Panc1 (cell line): ENCODE data around the gene ADAMTS2. TPM values are rescaled to one million over a fixed set of nuclear protein-coding genes. Genes with fewer than 3 reads are reported as not detected.

Experiments used
- ATAC-seq: fragments of 200-7000 bp; cut with Tn5 transposase; 2 replicates; pipeline ENCODE4 v1.9.1; 2020; ENCODE audit warnings: mild to moderate bottlenecking, moderate library complexity
- BruUV-seq: library from RNA; stranded (reverse); fragments of 400-500 nt; replicated peaks from 2 replicates; lab custom pipeline; 2021; lab: Mats Ljungman, UMichigan
- CTCF ChIA-PET: fragments of 300-600 bp; sonication (Branson Sonifier 250); formaldehyde crosslinking; loops from one replicate; lab custom pipeline; 2022; ENCODE audit warnings: antibody characterized with exemption; lab: Charles Lee
- POLR2A ChIA-PET: fragments of 300-600 bp; sonication (Branson Sonifier 250); formaldehyde crosslinking; loops from one replicate; lab custom pipeline; 2022; ENCODE audit warnings: antibody characterized with exemption; lab: Charles Lee
- DNase-seq: peaks from one replicate; pipeline ENCODE4 v3.0.0-alpha.2; 2010; ENCODE audit warnings: low read depth, low spot score
- H3K27ac ChIP-seq: 2 replicates; pipeline ENCODE4 v1.5.1; 2011; ENCODE audit warnings: mild to moderate bottlenecking, low read length, inconsistent platforms
- H3K27me3 ChIP-seq: fragments of 200-500 bp; sonication (Bioruptor generic); 2 replicates; pipeline ENCODE4 v1.6.0; 2014; ENCODE audit warnings: low read length, inconsistent platforms; ENCODE audit not compliant: control insufficient read depth, insufficient read depth
- H3K36me3 ChIP-seq: fragments of 200-500 bp; sonication (Bioruptor generic); 2 replicates; pipeline ENCODE4 v1.5.1; 2014; ENCODE audit warnings: inconsistent platforms, mild to moderate bottlenecking, low read length, moderate library complexity; ENCODE audit not compliant: control insufficient read depth, insufficient read depth
- H3K4me1 ChIP-seq: 2 replicates; pipeline ENCODE4 v1.5.1; 2011; ENCODE audit warnings: inconsistent platforms, mild to moderate bottlenecking, low read length, moderate library complexity; ENCODE audit not compliant: control insufficient read depth, insufficient read depth
- H3K4me3 ChIP-seq, 2 experiments: 2 replicates each; pipeline ENCODE4 v1.5.1; 2011 to 2012; ENCODE audit warnings: low read depth in 2 of 2, low read length in 2 of 2, mild to moderate bottlenecking in 2 of 2, inconsistent platforms in 1 of 2, moderate library complexity in 1 of 2
- H3K9me3 ChIP-seq: fragments of 200-500 bp; sonication (Bioruptor generic); 2 replicates; pipeline ENCODE4 v1.5.1; 2014; ENCODE audit warnings: low read depth, mild to moderate bottlenecking, inconsistent platforms, low read length, moderate library complexity; ENCODE audit not compliant: control insufficient read depth, insufficient read depth
- SIN3A ChIP-seq: IDR thresholded peaks from 2 replicates; pipeline ENCODE4 v1.6.1; 2012; ENCODE audit warnings: low read depth, mild to moderate bottlenecking, low read length, moderate library complexity, borderline replicate concordance; ENCODE audit not compliant: insufficient read depth
- TCF7L2 ChIP-seq: IDR thresholded peaks from 2 replicates; pipeline ENCODE4 v1.6.1; 2011; ENCODE audit warnings: mild to moderate bottlenecking, low read depth, low read length, inconsistent platforms
- in situ Hi-C: cut with HindIII; loops from 2 replicates; pipeline ENCODE4 v1.10.0; 2016; ENCODE audit warnings: low sequenced_read_pairs, low pct_unique_long_range_greater_than_20kb
- intact Hi-C: fragments of 100-400 bp; cut with micrococcal nuclease; formaldehyde crosslinking; loops from one replicate; pipeline ENCODE4 v1.10.0; 2022; ENCODE audit not compliant: unreplicated experiment
- total RNA-seq: library from RNA; stranded (reverse); gene quantifications from one replicate; pipeline ENCODE4 v1.2.1, GENCODE V29; 2021; ENCODE audit not compliant: unreplicated experiment
- TF ChIP-seq, protein P1 (sequence below), 2 experiments: IDR thresholded peaks; 2 replicates each; pipeline ENCODE4 v1.6.1; 2011 to 2012; ENCODE audit warnings: low read depth in 2 of 2, control low read depth in 1 of 2, low read length in 1 of 2, mild to moderate bottlenecking in 1 of 2, moderate library complexity in 1 of 2; ENCODE audit not compliant: insufficient read depth in 1 of 2
- TF ChIP-seq, protein P2 (sequence below): fragments of 450-650 bp; IDR thresholded peaks from 2 replicates; pipeline ENCODE4 v1.5.1; 2017; ENCODE audit warnings: mild to moderate bottlenecking

ADAMTS2 gene
- total RNA-seq, 1 experiment from 2014 or later: 0.13 TPM

DNA sequence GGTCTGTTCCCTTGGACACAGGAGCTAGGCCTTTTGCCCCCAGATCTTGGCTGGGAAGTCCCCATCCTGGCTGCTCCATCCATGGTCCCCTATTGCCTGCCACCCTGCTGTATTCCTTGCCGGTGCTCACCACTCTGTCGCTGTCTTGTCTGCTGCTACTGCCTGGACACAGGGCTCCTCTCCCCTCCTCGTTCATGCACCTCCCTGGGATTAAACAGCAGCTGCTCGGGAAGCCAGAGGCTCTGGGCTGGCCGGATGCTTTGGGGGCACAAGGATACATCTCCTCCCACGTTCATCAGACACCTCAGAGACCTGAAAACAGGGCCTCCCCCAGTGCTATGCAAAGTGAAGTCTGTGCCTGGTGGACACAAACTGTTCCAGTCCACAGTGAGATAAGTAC, 174.7 kb downstream of the ADAMTS2 start:
- ChIA-PET POLR2A (no interaction called here), CTCF (no interaction called here)
- no TSS peak for BruUV-seq

DNA sequence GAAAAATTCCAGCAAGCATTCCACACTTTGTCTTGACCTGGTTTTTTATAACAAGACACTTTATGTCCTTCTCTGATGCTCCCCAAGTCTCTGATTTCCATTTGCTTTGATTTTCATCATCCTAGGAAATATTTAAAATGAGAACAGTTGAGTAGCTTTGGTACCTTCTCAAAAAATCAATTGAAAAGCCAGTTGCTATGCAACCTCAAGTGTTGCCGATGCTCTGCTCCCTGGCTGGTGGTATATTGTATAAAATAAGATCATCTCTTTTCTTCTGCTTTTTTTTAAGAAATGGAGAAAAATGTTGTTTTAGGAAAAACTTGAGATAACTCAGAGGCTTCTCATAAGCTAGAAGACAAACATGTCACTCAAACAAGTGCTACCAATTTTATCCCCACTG, 175.4 kb downstream of the ADAMTS2 start:
- Histone ChIP-seq H3K9me3 (no peaks in the 10 kb centered on the region), H3K4me3 (no peak overlapping the region), H3K4me1 (no peaks in the 10 kb centered on the region), H3K36me3 (no peaks in the 10 kb centered on the region), H3K27me3 (no peaks in the 10 kb centered on the region), H3K27ac (no peak overlapping the region)
- ATAC-seq: no peak
- BruUV-seq: no TSS peak
- no peak for TF ChIP-seq SIN3A
- TF ChIP-seq, protein P1, sequence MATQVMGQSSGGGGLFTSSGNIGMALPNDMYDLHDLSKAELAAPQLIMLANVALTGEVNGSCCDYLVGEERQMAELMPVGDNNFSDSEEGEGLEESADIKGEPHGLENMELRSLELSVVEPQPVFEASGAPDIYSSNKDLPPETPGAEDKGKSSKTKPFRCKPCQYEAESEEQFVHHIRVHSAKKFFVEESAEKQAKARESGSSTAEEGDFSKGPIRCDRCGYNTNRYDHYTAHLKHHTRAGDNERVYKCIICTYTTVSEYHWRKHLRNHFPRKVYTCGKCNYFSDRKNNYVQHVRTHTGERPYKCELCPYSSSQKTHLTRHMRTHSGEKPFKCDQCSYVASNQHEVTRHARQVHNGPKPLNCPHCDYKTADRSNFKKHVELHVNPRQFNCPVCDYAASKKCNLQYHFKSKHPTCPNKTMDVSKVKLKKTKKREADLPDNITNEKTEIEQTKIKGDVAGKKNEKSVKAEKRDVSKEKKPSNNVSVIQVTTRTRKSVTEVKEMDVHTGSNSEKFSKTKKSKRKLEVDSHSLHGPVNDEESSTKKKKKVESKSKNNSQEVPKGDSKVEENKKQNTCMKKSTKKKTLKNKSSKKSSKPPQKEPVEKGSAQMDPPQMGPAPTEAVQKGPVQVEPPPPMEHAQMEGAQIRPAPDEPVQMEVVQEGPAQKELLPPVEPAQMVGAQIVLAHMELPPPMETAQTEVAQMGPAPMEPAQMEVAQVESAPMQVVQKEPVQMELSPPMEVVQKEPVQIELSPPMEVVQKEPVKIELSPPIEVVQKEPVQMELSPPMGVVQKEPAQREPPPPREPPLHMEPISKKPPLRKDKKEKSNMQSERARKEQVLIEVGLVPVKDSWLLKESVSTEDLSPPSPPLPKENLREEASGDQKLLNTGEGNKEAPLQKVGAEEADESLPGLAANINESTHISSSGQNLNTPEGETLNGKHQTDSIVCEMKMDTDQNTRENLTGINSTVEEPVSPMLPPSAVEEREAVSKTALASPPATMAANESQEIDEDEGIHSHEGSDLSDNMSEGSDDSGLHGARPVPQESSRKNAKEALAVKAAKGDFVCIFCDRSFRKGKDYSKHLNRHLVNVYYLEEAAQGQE (IDR thresholded peaks at IDR 0.05; ENCODE audit: insufficient read depth in 1 of 2, low read depth in 2 of 2, low read length in 1 of 2): no peak
- no peak for TF ChIP-seq TCF7L2
- no peak for DNase-seq
- ChIA-PET CTCF (no interaction called here), POLR2A (no interaction called here)
- in situ Hi-C loops: no loop called here
- intact Hi-C loops: loop anchor here (5.0 kb wide), 2 partner anchors 92 to 322 kb away; no protein-coding TSS in a partner anchor

More for the DNA sequence above, 174.7 kb downstream of the ADAMTS2 start:
- no peak overlapping the region for H3K4me3 ChIP-seq
- H3K36me3 ChIP-seq: no peaks in the 10 kb centered on the region
- in situ Hi-C loops (no loop called here), intact Hi-C loops (no loop called here)
- no peak for TF ChIP-seq SIN3A
- TF ChIP-seq, protein P1 (IDR thresholded peaks at IDR 0.05; ENCODE audit: insufficient read depth in 1 of 2, low read depth in 2 of 2, low read length in 1 of 2): no peak
- TF ChIP-seq, protein P2, sequence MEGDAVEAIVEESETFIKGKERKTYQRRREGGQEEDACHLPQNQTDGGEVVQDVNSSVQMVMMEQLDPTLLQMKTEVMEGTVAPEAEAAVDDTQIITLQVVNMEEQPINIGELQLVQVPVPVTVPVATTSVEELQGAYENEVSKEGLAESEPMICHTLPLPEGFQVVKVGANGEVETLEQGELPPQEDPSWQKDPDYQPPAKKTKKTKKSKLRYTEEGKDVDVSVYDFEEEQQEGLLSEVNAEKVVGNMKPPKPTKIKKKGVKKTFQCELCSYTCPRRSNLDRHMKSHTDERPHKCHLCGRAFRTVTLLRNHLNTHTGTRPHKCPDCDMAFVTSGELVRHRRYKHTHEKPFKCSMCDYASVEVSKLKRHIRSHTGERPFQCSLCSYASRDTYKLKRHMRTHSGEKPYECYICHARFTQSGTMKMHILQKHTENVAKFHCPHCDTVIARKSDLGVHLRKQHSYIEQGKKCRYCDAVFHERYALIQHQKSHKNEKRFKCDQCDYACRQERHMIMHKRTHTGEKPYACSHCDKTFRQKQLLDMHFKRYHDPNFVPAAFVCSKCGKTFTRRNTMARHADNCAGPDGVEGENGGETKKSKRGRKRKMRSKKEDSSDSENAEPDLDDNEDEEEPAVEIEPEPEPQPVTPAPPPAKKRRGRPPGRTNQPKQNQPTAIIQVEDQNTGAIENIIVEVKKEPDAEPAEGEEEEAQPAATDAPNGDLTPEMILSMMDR: no peak
- no peaks in the 10 kb centered on the region for H3K27me3 ChIP-seq
- no peak for ATAC-seq
- H3K4me1 ChIP-seq: no peaks in the 10 kb centered on the region
- no peak overlapping the region for H3K27ac ChIP-seq
- no peaks in the 10 kb centered on the region for H3K9me3 ChIP-seq
- DNase-seq: no peak
